GM21528 (cell line): ENCODE results near the gene IGFALS.
"Not testable (repeated sequence)": the region's sequence is repeated elsewhere in the genome, so short reads cannot be mapped to it uniquely, and the experiment has no call there.

Experiments
- ATAC-seq: cut with Tn5 transposase; IDR thresholded peaks from one replicate; pipeline ENCODE4 v1.9.1; 2021; ENCODE audit warnings: mild to moderate bottlenecking, moderate library complexity; ENCODE audit not compliant: unreplicated experiment, low FRiP score

Gene IGFALS

DNA sequence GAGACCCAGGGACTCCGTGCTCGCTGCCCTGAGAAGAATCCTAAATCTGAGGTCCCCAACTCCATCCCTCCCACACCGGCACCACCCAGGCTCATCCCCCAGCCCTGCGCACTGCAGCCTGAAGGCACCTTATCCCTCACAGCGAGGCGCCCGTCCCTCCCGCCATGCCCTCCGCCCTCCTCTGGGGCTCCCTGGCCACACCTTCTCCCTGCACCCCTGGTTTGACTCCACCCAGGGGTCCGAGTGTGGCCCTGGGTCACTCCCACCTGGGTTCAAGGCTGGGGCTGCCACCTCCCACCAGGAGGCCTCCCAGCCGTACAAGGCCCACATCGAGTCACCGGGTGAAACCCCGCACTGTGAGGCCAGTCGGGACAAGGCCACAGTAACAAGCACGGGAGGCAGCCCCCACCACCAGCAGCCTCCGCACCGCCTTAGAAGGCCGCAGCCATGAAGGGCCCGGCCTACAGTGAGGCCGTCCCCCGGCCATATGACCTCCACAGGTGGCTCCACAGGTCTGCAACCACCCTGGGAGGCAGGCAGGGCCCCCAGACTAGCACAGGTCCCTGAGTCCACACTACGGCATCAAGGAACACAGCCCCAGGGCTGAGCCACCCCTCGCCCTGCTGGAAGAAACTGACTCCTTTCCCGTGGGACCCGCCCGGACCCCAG lies 24.8 kb upstream of the IGFALS start:
- ATAC-seq = no peak

DNA sequence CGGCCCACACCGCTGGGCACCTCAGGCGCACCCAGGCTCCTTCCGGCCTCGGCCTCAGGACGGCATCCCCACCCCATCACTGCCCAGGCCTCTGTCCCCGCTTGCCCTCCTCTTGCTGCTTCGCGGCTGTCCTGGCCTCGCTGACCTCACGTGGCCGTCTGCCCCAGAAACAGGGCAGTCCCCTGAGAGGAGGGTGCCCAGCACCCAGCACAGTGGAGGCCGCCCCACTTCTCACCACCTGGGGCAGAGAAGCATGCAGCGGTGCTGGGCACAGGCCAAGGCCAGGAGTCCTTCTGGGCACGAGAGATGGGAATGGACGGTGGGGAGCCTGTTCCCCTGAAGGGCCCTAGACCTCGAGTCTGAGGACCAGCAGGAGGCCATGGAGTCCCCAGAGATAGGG lies 24.2 kb upstream of the IGFALS start:
- no peak for ATAC-seq

DNA sequence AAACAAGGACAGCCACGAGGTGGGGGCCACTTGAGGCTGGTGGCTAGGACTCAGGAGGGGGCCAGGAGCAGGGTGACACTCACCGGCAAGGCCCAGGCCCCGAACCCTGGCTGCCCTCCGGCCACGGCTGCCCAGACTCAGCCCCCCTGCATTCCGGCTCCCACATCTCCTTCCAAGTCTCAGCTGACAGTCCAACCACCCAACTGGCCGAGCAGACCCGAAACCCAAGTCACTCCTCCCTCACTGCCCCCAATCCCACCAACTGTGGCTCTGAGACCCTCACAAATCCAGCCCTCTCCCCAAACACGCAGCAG lies 23.7 kb upstream of the IGFALS start:
- ATAC-seq = no peak

DNA sequence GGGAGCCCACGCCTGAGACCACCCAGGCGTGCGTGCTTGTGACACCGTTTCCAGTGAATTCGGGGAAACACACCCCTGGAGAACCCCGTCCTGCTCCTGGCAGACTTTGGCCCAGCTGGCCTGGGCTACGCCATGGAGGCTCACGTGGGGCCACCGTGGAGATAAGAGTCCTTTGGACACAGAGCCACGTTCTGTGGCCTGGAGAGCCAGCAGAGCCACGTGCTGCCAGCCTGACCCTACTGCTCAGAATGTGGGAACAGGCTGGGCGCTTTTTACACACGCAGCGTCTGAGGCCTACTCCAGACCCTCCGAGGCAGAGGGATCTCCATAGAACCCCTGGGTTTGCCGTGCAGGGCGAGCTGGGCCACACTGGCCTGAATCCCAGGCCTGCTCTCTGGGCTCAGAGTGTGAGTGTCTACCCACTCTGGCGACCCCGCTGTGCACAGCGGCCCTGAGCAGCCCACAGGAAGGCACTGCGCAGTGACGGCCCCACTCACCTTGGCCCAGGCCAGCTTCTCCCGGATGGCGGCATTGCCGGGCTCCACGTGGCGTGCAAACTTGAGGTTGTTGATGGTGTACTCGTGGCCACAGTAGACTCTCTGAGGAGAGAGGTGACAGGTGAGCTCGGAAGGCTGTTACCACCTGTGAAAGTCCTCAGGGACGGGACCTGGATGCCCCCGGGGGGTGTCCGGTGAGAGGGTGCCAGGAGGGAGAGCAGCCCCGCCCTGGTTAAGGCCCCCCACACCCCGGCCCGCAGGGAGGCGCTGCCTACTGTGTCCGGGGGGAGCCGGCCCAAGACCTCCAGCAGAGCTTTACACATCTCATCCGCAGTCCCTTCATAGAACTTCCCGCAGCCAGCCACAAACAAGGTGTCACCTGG lies 23.1 kb upstream of the IGFALS start:
- ATAC-seq = no peak

- no peak for ATAC-seq
Measured at GRCh38 chr16:1815461-1815860, 22.0 kb upstream of the IGFALS start.

- no peak for ATAC-seq
Measured at GRCh38 chr16:1812732-1813163, 19.2 kb upstream of the IGFALS start.

- ATAC-seq = no peak
Measured at GRCh38 chr16:1810536-1810935, 17.0 kb upstream of the IGFALS start.

GRCh38 chr16:1810106-1810505 lies 16.6 kb upstream of the IGFALS start:
- ATAC-seq = no peak

- ATAC-seq = no peak
Measured at GRCh38 chr16:1809281-1809801, 15.8 kb upstream of the IGFALS start.

- ATAC-seq = no peak
Measured at GRCh38 chr16:1808691-1809090, 15.2 kb upstream of the IGFALS start.

DNA sequence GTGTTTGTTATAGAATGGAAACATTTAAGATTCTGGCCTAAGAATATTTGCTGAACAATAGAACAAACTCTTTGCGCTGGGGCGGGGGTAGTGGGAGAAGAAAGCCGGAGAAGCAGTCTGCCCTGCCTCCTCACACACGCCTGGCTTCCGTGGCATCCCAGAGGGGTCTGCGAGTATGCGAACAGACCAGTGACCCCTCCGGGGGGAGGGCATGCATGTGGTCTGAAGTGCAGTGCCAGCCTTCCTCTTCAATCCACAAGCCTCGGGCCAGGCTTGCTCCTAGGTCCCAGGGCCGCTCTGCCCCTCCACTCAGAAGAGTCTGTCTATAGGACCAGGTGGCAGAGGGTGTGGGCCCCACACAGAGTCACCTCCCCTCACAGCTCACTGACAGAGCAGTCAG lies 14.1 kb upstream of the IGFALS start:
- ATAC-seq = no peak

DNA sequence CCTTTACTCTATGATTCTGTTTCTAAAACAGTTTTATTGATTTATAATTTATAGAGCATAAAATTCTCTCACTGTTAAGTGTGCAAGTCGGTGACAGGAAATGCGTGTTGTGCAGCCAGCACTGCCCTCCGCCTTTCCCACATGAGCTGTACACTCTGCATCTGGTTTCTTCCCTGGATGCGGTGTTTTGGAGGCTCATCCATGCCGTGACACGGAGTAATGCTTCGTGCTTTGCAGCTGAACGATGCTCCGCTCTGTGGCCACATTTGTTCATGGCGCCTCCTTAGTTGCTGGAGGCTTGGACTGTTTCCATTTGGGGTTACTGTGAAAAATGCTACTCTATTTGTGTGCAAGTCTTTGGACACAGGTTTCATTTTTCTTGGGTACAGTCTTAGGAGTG lies 7.2 kb upstream of the IGFALS start:
- ATAC-seq = no peak

GRCh38 chr16:1799263-1799662 lies 5.8 kb upstream of the IGFALS start:
- not testable (repeated sequence) for ATAC-seq

GRCh38 chr16:1794908-1795666 lies 1.6 kb upstream of the IGFALS start:
- ATAC-seq = no peak

GRCh38 chr16:1794221-1794871 lies 841 bp upstream of the IGFALS start:
- no peak for ATAC-seq

DNA sequence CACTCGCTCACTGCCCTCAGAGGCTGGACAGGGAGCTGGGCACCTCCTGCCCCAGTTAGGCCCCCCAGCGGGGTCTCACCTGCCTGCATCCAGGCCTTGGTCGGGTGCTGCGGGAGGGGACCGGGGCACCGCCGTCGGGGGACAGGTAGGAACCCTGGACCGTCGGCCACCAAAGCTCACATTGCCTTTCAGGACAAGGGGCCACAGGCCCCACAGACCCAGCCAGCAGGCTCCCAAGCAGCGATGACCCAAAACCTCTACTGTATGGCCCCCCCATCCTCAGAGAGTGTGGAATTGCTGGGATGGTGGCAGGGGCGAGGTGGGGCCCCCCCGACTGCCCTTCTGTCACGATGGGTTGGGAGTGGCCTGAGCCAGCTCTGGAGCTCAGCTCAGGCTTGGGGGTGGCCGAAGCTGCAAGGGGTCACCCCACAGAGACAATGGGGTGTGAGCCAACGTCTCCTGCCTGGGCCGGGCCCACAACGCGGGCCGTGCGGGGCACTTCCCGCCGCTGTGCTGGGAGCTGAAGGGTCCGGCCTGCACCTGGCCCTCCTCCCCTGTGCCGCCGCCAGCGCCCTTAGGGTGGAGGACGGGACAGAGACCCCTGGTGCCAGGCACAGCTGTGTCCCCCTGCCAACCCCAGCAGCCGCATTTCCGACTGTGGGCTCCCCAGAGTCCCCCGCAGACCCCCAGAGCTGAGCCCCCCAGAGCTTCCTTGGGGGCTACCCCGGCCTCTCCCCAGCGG lies 498 bp downstream of the IGFALS start:
- no peak for ATAC-seq

DNA sequence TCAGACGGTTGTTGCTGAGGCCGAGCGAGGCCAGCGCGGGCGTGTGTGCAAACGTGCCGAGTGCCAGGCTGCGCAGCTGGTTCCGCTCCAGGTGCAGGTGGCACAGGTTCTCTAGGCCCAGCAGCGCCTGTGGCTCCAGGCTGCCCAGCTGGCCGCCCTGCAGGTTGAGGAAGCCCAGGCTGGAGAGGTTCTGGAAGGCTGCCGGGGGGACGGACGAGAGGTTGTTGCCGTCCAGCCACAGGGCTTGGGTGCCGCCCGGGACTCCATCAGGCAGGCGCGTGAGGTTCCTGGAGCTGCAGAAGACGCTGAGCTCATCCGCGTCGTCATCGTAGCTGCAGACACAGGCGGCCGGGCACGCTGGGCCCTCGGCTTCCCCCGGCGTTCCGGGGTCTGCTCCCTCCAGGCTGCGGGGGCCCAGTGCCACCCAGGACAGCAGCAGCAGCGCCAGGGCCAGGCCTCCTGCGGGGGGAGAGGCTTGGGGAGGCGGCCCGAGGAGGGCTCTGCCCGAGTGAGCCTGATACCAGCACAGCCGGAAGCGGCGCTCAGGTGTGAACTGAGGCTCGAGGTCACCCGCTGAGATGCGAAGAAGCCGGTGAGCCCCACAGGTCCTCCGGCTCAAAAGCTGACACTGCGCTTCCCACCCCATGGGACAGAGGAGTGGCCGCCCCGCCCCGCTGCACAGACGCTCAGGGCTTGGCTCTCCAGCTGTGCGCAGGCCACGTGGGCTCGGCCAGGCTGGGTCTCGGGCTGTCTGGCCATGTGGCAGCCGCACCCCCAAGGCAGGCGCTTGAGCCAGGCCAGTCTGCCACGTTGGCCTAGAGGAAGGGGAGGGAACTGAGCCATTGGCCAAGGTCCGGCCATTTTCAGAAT lies 1.3 kb downstream of the IGFALS start:
- no peak for ATAC-seq

GRCh38 chr16:1791256-1791942 lies 2.1 kb downstream of the IGFALS start:
- no peak for ATAC-seq
